Thyroid gland (tissue), 4 donors: Measurements from ENCODE around the gene CIITA. TPM values are rescaled to one million over a fixed set of nuclear protein-coding genes. Genes with fewer than 3 reads are reported as not detected.
"Not testable (repeated sequence)": the region's sequence is repeated elsewhere in the genome, so short reads cannot be mapped to it uniquely, and the experiment has no call there.

Source experiments
- DNase-seq, 2 donors: peaks; one replicate each; pipeline ENCODE4 v3.0.0-alpha.2; 2019
- H3K27ac ChIP-seq, 3 donors: fragments of 200-600 bp; sonication (generic); 1 replicate in 2 of 3; 2 replicates in 1 of 3; pipeline ENCODE4 v1.5.1; 2016 to 2019; ENCODE audit warnings: mild to moderate bottlenecking in 1 of 3, moderate library complexity in 1 of 3
- H3K27me3 ChIP-seq: fragments of 200-600 bp; sonication (generic); one replicate; pipeline ENCODE4 v1.5.1; 2019
- H3K36me3 ChIP-seq, 2 donors: fragments of 200-600 bp; sonication (generic); one replicate each; pipeline ENCODE4 v1.5.1; 2016 to 2019
- H3K4me1 ChIP-seq, 2 donors: fragments of 200-600 bp; sonication (generic); one replicate each; pipeline ENCODE4 v1.5.1; 2017 to 2019
- H3K4me3 ChIP-seq, 3 donors: fragments of 200-600 bp; sonication (generic); replicated peaks in 1 of 3; 1 replicate in 2 of 3; 2 replicates in 1 of 3; pipeline ENCODE4 v1.5.1; 2016; ENCODE audit warnings: mild to moderate bottlenecking in 1 of 3
- H3K9me3 ChIP-seq: fragments of 200-600 bp; sonication (generic); one replicate; pipeline ENCODE4 v1.5.1; 2017
- CTCF ChIP-seq, 6 experiments: fragments of 200-600 bp in 3 of 6; fragments of 450-650 bp in 3 of 6; sonication (generic) in 3 of 6; IDR thresholded peaks; one replicate each; pipeline ENCODE4 v1.5.1; 2016 to 2019; ENCODE audit warnings: antibody characterized with exemption in 6 of 6, mild to moderate bottlenecking in 2 of 6, inconsistent platforms in 1 of 6, moderate library complexity in 1 of 6
- POLR2A ChIP-seq, 2 donors: fragments of 450-650 bp; IDR thresholded peaks; one replicate each; pipeline ENCODE4 v1.6.1; 2017; ENCODE audit warnings: antibody characterized with exemption in 2 of 2, mild to moderate bottlenecking in 2 of 2, moderate library complexity in 1 of 2
- WGBS, 2 donors: methylation state at CpG; one replicate each; pipeline ENCODE4 v1.1.5; 2017; 5-methylcytosine and 5-hydroxymethylcytosine counted together
- intact Hi-C: fragments of 100-400 bp; cut with DNase I; formaldehyde crosslinking; loops from one replicate; pipeline ENCODE4 v1.15.1; 2023
- total RNA-seq, 4 donors: library from RNA; depleted of rRNA; stranded (reverse); fragments of >200 nt; gene quantifications; one replicate each; pipeline ENCODE4 v1.2.3, GENCODE V29; 2016

CIITA gene
- total RNA-seq, 4 donors from 2014 or later: 1.8 to 14.3 (median 10.0) TPM

GRCh38 chr16:10964039-10964890, 87.3 kb downstream of the CIITA start:
- Histone ChIP-seq H3K4me3 (no peak overlapping the region), H3K36me3 (peaks cover 11 to 14% of the 10 kb centered on the region in 2 donors), H3K9me3 (no peaks in the 10 kb centered on the region), H3K27me3 (no peaks in the 10 kb centered on the region), H3K27ac (peak overlapping the region in 1 of 3 donors; percentile 8), H3K4me1 (no peaks in the 10 kb centered on the region)
- peak; percentile 81 to 86 for DNase-seq
- intact Hi-C loops: loop anchor here (5.0 kb wide), 1 partner anchor 438 kb away; no protein-coding TSS in a partner anchor
- WGBS, 2 donors: 37 to 39% methylated on average over 19 to 20 of the region's 20 CpGs
- TF ChIP-seq CTCF (IDR thresholded peaks at IDR 0.05): peak; percentile 82 to 97 (median 90)
- no peak for TF ChIP-seq POLR2A (IDR thresholded peaks at IDR 0.05)

- TF ChIP-seq POLR2A (IDR thresholded peaks at IDR 0.05) (no peak), CTCF (IDR thresholded peaks at IDR 0.05) (no peak)
- no peaks in the 10 kb centered on the region for H3K9me3 ChIP-seq
- no peaks in the 10 kb centered on the region for H3K27me3 ChIP-seq
Observed at GRCh38 chr16:10964891-10965326, 87.9 kb downstream of the CIITA start.

GRCh38 chr16:10965440-10966061, 88.5 kb downstream of the CIITA start:
- TF ChIP-seq POLR2A (IDR thresholded peaks at IDR 0.05) (no peak), CTCF (IDR thresholded peaks at IDR 0.05) (no peak)
- Histone ChIP-seq H3K9me3 (no peaks in the 10 kb centered on the region), H3K36me3 (peaks cover 11 to 14% of the 10 kb centered on the region in 2 donors), H3K27me3 (no peaks in the 10 kb centered on the region), H3K4me3 (no peak overlapping the region), H3K4me1 (no peaks in the 10 kb centered on the region), H3K27ac (no peak overlapping the region)
- intact Hi-C loops: loop anchor here (5.0 kb wide), 1 partner anchor 392 kb away; no protein-coding TSS in a partner anchor
- no peak for DNase-seq
- 79 to 93% methylated on average over 6 of the region's 6 CpGs for WGBS, 2 donors

More at GRCh38 chr16:10964891-10965326, 87.9 kb downstream of the CIITA start:
- no peak for DNase-seq
- Histone ChIP-seq H3K36me3 (peaks cover 11 to 14% of the 10 kb centered on the region in 2 donors), H3K4me3 (no peak overlapping the region), H3K4me1 (no peaks in the 10 kb centered on the region), H3K27ac (no peak overlapping the region)
- intact Hi-C loops: loop anchor here (5.0 kb wide), 2 partner anchors 392 to 437 kb away; no protein-coding TSS in a partner anchor
- WGBS, 2 donors: 89 to 94% methylated on average over 8 of the region's 8 CpGs

- Histone ChIP-seq H3K36me3 (peaks cover 11 to 14% of the 10 kb centered on the region in 2 donors), H3K4me3 (no peak overlapping the region), H3K9me3 (no peaks in the 10 kb centered on the region), H3K4me1 (no peaks in the 10 kb centered on the region), H3K27ac (no peak overlapping the region), H3K27me3 (no peaks in the 10 kb centered on the region)
- WGBS, 2 donors: 91 to 93% methylated on average over 5 of the region's 5 CpGs
- intact Hi-C loops: loop anchor here (5.0 kb wide), 1 partner anchor 391 kb away; no protein-coding TSS in a partner anchor
- no peak for TF ChIP-seq CTCF (IDR thresholded peaks at IDR 0.05)
- TF ChIP-seq POLR2A (IDR thresholded peaks at IDR 0.05): no peak
- DNase-seq: no peak
Observed at GRCh38 chr16:10966129-10966528, 89.1 kb downstream of the CIITA start.

GRCh38 chr16:10966559-10966958, 89.6 kb downstream of the CIITA start:
- not testable (repeated sequence) for DNase-seq, H3K4me1 ChIP-seq, H3K27me3 ChIP-seq, H3K4me3 ChIP-seq, H3K27ac ChIP-seq, H3K9me3 ChIP-seq
- 75% methylated on average over 4 of the region's 4 CpGs for WGBS, 2 donors
- intact Hi-C loops: loop anchor here (5.0 kb wide), 1 partner anchor 391 kb away; no protein-coding TSS in a partner anchor
- peaks cover 11 to 14% of the 10 kb centered on the region in 2 donors for H3K36me3 ChIP-seq
